Measurements from ENCODE around the gene RCC1. TPM values are rescaled to one million over a fixed set of nuclear protein-coding genes. Genes with fewer than 3 reads are reported as not detected.
"Not testable (repeated sequence)": the region's sequence is repeated elsewhere in the genome, so short reads cannot be mapped to it uniquely, and the experiment has no call there.

The RCC1 gene
- total and polyA plus RNA-seq, 4 donors, result 9.0 to 17.0 (median 9.5) TPM

DNA sequence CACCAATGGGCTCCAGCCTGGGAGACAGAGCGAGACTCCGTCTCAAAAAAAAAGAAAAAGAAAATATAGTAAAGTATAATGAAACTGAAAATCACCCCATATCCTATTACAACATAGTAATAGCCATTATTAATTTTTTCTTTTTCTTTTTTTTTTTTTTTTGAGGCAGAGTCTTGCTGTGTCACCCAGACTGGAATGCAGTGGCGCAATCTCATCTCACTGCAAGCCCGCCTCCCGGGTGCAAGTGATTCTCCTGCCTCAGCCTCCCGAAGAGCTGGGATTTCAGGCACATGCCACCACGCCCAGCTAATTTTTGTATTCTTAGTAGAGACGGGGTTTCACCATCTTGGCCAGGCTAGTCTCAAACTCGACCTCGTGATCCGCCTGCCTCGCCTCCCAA lies 67.0 kb downstream of the RCC1 start:
- intact Hi-C loops (cut with DNase I); H3K27ac ChIP-seq (ENCODE audit: low read depth in 1 of 2, low read length in 2 of 2); H3K36me3 ChIP-seq (ENCODE audit: control insufficient read depth in 1 of 2, insufficient read depth in 2 of 2, low read length in 1 of 2); H3K4me3 ChIP-seq (ENCODE audit: low read length in 2 of 2); H3K27me3 ChIP-seq (ENCODE audit: control insufficient read depth in 1 of 2, insufficient read depth in 2 of 2, low read length in 1 of 2); ATAC-seq (ENCODE audit: low FRiP score); H3K9me3 ChIP-seq (ENCODE audit: control insufficient read depth, low read length); H3K4me1 ChIP-seq (ENCODE audit: control insufficient read depth in 1 of 2, insufficient read depth in 2 of 2, low read length in 2 of 2): not testable (repeated sequence)
- WGBS, 2 donors, result 91 to 92% methylated on average over 12 of the region's 12 CpGs
- peak in 1 of 2 donors; percentile 32 for DNase-seq

- no peak overlapping the region for H3K27ac ChIP-seq (ENCODE audit: low read depth in 1 of 2, low read length in 2 of 2)
- no peak overlapping the region for H3K4me3 ChIP-seq (ENCODE audit: low read length in 2 of 2)
- DNase-seq, result no peak
- no peaks in the 10 kb centered on the region for H3K9me3 ChIP-seq (ENCODE audit: control insufficient read depth, low read length)
- H3K36me3 ChIP-seq (ENCODE audit: control insufficient read depth in 1 of 2, insufficient read depth in 2 of 2, low read length in 1 of 2), result peaks cover 5 to 7% of the 10 kb centered on the region in 2 donors
- no peaks in the 10 kb centered on the region for H3K27me3 ChIP-seq (ENCODE audit: control insufficient read depth in 1 of 2, insufficient read depth in 2 of 2, low read length in 1 of 2)
- H3K4me1 ChIP-seq (ENCODE audit: control insufficient read depth in 1 of 2, insufficient read depth in 2 of 2, low read length in 2 of 2), result no peaks in the 10 kb centered on the region
- ATAC-seq (ENCODE audit: low FRiP score), result no peak
- 97 to 98% methylated on average over 11 of the region's 11 CpGs for WGBS, 2 donors
- intact Hi-C loops (cut with DNase I), result no loop called here
These were observed 67.7 kb downstream of the RCC1 start for GRCh38 chr1:28573564-28573963.

DNA sequence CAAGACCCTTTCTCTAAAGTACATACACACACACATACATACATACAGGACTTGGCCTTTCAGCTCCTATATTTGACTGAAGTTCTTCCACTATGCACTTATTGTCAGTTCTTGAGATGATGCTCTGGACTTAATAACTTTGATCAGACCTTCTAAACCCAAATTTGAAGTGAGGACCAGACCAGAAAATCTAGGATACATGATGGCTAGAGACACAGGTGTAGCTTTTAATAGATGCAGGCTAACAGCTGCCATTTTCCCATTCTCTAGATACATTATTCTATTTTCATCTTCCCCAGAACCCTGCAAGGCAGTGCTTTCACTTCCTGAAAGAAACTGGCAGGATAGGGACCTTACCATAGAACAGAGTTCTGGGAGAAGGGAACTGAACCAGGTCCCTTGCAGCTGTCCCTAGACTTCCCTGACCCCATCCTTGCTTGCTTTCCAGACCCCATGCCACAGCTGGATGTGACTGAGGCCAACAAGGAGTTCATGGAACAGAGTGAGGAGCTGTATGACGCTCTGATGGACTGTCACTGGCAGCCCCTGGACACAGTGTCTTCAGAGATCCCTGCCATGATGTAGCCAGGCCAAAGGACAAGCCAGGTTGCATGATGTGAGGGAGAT lies 71.3 kb downstream of the RCC1 start:
- ATAC-seq (ENCODE audit: low FRiP score) (no peak), DNase-seq (peak in 1 of 2 donors; percentile 8)
- Histone ChIP-seq H3K27ac (ENCODE audit: low read depth in 1 of 2, low read length in 2 of 2) (no peak overlapping the region), H3K27me3 (ENCODE audit: control insufficient read depth in 1 of 2, insufficient read depth in 2 of 2, low read length in 1 of 2) (peaks cover 0 to 1% of the 10 kb centered on the region in 2 donors), H3K4me3 (ENCODE audit: low read length in 2 of 2) (no peak overlapping the region), H3K4me1 (ENCODE audit: control insufficient read depth in 1 of 2, insufficient read depth in 2 of 2, low read length in 2 of 2) (peaks cover 0 to 4% of the 10 kb centered on the region in 2 donors), H3K36me3 (ENCODE audit: control insufficient read depth in 1 of 2, insufficient read depth in 2 of 2, low read length in 1 of 2) (peaks cover 0 to 5% of the 10 kb centered on the region in 2 donors), H3K9me3 (ENCODE audit: control insufficient read depth, low read length) (no peaks in the 10 kb centered on the region)
- WGBS, 2 donors, result 82 to 86% methylated on average over 1 of the region's 1 CpG
- intact Hi-C loops (cut with DNase I), result no loop called here

- H3K36me3 ChIP-seq (ENCODE audit: control insufficient read depth in 1 of 2, insufficient read depth in 2 of 2, low read length in 1 of 2), result peaks cover 0 to 5% of the 10 kb centered on the region in 2 donors
- no peaks in the 10 kb centered on the region for H3K9me3 ChIP-seq (ENCODE audit: control insufficient read depth, low read length)
- no peak for DNase-seq
- no peak for ATAC-seq (ENCODE audit: low FRiP score)
- H3K4me3 ChIP-seq (ENCODE audit: low read length in 2 of 2), result no peak overlapping the region
- H3K27ac ChIP-seq (ENCODE audit: low read depth in 1 of 2, low read length in 2 of 2), result no peak overlapping the region
- WGBS, 2 donors, result 61 to 63% methylated on average over 6 of the region's 6 CpGs
- intact Hi-C loops (cut with DNase I), result no loop called here
- peaks cover 0 to 4% of the 10 kb centered on the region in 2 donors for H3K4me1 ChIP-seq (ENCODE audit: control insufficient read depth in 1 of 2, insufficient read depth in 2 of 2, low read length in 2 of 2)
- peaks cover 0 to 1% of the 10 kb centered on the region in 2 donors for H3K27me3 ChIP-seq (ENCODE audit: control insufficient read depth in 1 of 2, insufficient read depth in 2 of 2, low read length in 1 of 2)
These were observed 72.1 kb downstream of the RCC1 start for GRCh38 chr1:28577738-28578536.

DNA sequence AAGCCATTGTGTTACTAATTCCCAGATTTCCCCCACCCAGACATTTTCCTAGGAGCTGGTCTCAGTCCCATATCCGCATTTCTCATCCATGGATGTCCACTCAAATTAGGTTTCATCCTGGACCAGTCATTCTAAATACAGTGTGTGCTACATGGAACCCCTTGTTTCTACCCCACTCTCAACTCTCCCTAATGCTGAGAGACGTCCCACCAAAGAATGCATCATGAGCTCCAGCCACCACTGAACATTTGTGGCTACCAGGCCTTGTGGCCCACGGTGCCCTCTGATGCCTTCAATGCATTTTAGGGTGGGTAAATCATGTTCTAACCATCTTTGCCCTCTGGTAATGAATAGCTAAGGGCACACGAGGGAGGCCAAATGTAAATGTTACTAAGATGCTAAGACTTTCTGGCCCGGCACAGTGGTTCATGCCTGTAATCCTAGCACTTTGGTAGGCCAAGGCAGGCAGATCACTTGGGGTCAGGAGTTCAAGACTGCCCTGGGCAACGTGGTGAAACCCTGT lies 72.9 kb downstream of the RCC1 start:
- no peak for DNase-seq
- 65 to 68% methylated on average over 6 of the region's 6 CpGs for WGBS, 2 donors
- no peak for ATAC-seq (ENCODE audit: low FRiP score)
- Histone ChIP-seq H3K36me3 (ENCODE audit: control insufficient read depth in 1 of 2, insufficient read depth in 2 of 2, low read length in 1 of 2) (peaks cover 0 to 5% of the 10 kb centered on the region in 2 donors), H3K9me3 (ENCODE audit: control insufficient read depth, low read length) (no peaks in the 10 kb centered on the region), H3K27me3 (ENCODE audit: control insufficient read depth in 1 of 2, insufficient read depth in 2 of 2, low read length in 1 of 2) (peaks cover 0 to 1% of the 10 kb centered on the region in 2 donors), H3K4me1 (ENCODE audit: control insufficient read depth in 1 of 2, insufficient read depth in 2 of 2, low read length in 2 of 2) (peaks cover 0 to 4% of the 10 kb centered on the region in 2 donors), H3K4me3 (ENCODE audit: low read length in 2 of 2) (no peak overlapping the region), H3K27ac (ENCODE audit: low read depth in 1 of 2, low read length in 2 of 2) (no peak overlapping the region)
- intact Hi-C loops (cut with DNase I), result no loop called here

GRCh38 chr1:28579401-28579800 lies 73.6 kb downstream of the RCC1 start:
- H3K4me1 ChIP-seq (ENCODE audit: control insufficient read depth in 1 of 2, insufficient read depth in 2 of 2, low read length in 2 of 2), result peaks cover 0 to 4% of the 10 kb centered on the region in 2 donors
- 85 to 89% methylated on average over 1 of the region's 1 CpG for WGBS, 2 donors
- intact Hi-C loops (cut with DNase I), result no loop called here
- peaks cover 0 to 5% of the 10 kb centered on the region in 2 donors for H3K36me3 ChIP-seq (ENCODE audit: control insufficient read depth in 1 of 2, insufficient read depth in 2 of 2, low read length in 1 of 2)
- DNase-seq (no peak), ATAC-seq (ENCODE audit: low FRiP score) (no peak)
- no peak overlapping the region for H3K4me3 ChIP-seq (ENCODE audit: low read length in 2 of 2)
- H3K27me3 ChIP-seq (ENCODE audit: control insufficient read depth in 1 of 2, insufficient read depth in 2 of 2, low read length in 1 of 2), result peaks cover 0 to 1% of the 10 kb centered on the region in 2 donors
- H3K9me3 ChIP-seq (ENCODE audit: control insufficient read depth, low read length), result no peaks in the 10 kb centered on the region
- no peak overlapping the region for H3K27ac ChIP-seq (ENCODE audit: low read depth in 1 of 2, low read length in 2 of 2)

DNA sequence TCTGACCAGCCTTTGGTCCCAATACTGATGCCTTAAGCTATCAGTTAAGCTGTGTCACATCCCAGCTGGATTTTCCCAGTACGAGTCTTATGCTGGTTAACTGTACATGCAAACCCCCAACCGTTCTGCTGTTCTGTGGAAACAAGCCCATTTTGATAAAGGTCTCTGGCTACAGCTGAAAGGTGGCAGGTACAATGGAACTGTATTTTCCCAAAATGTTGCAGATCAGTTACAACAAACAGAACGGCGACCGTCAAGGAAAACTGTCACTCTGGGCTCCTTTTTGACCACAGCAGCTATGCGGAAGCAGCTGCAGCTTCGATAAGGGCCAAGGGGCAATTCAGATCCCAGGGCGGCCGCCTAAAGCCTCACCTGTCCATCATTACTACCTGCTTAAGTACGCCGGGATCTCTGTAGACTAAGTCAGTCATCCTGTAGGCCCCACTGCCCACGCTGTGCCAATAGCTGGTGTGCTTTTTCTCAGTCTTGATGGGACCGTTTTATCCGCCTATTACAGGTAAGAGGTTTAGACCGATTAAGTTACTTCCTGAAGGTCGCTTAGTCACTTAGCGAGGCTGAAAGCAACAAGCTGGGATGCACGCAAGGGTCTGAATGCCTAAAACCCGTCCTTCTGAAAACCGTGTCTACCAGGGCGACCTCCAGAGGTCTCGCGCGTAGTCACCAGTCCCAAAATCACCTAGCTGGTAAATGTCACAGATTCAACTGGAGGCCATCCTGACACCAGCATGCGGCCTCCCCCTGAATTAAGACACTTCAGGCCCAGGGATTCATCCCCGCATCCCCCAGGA lies 75.1 kb downstream of the RCC1 start:
- peak; percentile 59 for ATAC-seq (ENCODE audit: low FRiP score)
- WGBS, 2 donors, result 1% methylated on average over 26 of the region's 26 CpGs
- Histone ChIP-seq H3K27ac (ENCODE audit: low read depth in 1 of 2, low read length in 2 of 2) (peak overlapping the region in 1 of 2 donors; percentile 45), H3K4me1 (ENCODE audit: control insufficient read depth in 1 of 2, insufficient read depth in 2 of 2, low read length in 2 of 2) (peaks cover 0 to 4% of the 10 kb centered on the region in 2 donors), H3K36me3 (ENCODE audit: control insufficient read depth in 1 of 2, insufficient read depth in 2 of 2, low read length in 1 of 2) (peaks cover 0 to 5% of the 10 kb centered on the region in 2 donors), H3K27me3 (ENCODE audit: control insufficient read depth in 1 of 2, insufficient read depth in 2 of 2, low read length in 1 of 2) (peaks cover 0 to 1% of the 10 kb centered on the region in 2 donors), H3K9me3 (ENCODE audit: control insufficient read depth, low read length) (no peaks in the 10 kb centered on the region), H3K4me3 (ENCODE audit: low read length in 2 of 2) (peak overlapping the region; percentile 62 to 63)
- no peak for DNase-seq
- intact Hi-C loops (cut with DNase I), result loop anchor here (2.0 to 5.0 kb wide), 2 partner anchors 74 to 156 kb away; partner anchors contain the start of genes RCC1 (in 1 of the 2) and YTHDF2 (in 1 of the 2)

Measured in aorta (tissue), 5 donors.